C4-2B (cell line): ENCODE data around the gene LAMA5.

Experiments used
- ZFX ChIP-seq: fragments of 450-650 bp; IDR thresholded peaks from 2 replicates; pipeline ENCODE4 v1.6.1; 2017
- TF ChIP-seq, protein P1 (sequence below): fragments of 450-650 bp; conservative IDR thresholded peaks from 2 replicates; pipeline ENCODE4 v1.5.1; 2017; ENCODE audit warnings: mild to moderate bottlenecking

DNA sequence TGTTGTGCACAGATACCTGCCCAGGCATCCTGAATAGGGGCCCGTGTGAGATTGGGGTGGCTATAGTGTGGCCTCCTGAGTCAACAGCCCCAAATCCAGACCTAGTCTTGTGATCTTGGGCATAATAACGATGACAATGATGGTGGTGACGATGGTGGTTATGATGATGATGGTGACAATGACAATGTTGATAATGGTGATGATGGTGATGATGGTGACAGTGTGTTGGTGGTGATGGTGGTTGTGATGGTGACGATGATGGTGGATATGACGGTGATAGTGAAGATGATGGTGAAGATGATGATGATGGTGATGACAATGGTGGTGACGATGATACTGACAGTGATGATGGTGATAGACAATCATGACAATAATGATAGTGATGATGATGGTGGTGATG, 14.7 kb upstream of the LAMA5 start:
- TF ChIP-seq, protein P1, sequence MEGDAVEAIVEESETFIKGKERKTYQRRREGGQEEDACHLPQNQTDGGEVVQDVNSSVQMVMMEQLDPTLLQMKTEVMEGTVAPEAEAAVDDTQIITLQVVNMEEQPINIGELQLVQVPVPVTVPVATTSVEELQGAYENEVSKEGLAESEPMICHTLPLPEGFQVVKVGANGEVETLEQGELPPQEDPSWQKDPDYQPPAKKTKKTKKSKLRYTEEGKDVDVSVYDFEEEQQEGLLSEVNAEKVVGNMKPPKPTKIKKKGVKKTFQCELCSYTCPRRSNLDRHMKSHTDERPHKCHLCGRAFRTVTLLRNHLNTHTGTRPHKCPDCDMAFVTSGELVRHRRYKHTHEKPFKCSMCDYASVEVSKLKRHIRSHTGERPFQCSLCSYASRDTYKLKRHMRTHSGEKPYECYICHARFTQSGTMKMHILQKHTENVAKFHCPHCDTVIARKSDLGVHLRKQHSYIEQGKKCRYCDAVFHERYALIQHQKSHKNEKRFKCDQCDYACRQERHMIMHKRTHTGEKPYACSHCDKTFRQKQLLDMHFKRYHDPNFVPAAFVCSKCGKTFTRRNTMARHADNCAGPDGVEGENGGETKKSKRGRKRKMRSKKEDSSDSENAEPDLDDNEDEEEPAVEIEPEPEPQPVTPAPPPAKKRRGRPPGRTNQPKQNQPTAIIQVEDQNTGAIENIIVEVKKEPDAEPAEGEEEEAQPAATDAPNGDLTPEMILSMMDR: no peak
- no peak for TF ChIP-seq ZFX
